Neural cell (in vitro differentiated cells): ENCODE data around the gene OTULIN.

ENCODE experiments used
- CTCF ChIP-seq: fragments of 450-650 bp; IDR thresholded peaks from 2 replicates; pipeline ENCODE4 v1.5.1; 2014; ENCODE audit warnings: antibody characterized with exemption, mild to moderate bottlenecking, moderate library complexity; ENCODE audit not compliant: poor library complexity, severe bottlenecking
- EP300 ChIP-seq: fragments of 450-650 bp; conservative IDR thresholded peaks from 2 replicates; pipeline ENCODE4 v1.6.1; 2014; ENCODE audit warnings: antibody characterized with exemption, mild to moderate bottlenecking, moderate library complexity; ENCODE audit not compliant: poor library complexity, severe bottlenecking
- EZH2 ChIP-seq: fragments of 200-600, 300-800 bp; shearing (Covaris generic), sonication (generic); IDR thresholded peaks from 2 replicates; pipeline ENCODE4 v1.6.1; 2014; ENCODE audit warnings: antibody characterized with exemption, low read length, borderline replicate concordance, mild to moderate bottlenecking; ENCODE audit not compliant: insufficient read depth, poor library complexity, severe bottlenecking
- MXI1 ChIP-seq: fragments of 450-650 bp; conservative IDR thresholded peaks from 2 replicates; pipeline ENCODE4 v1.6.1; 2014; ENCODE audit warnings: antibody characterized with exemption, mild to moderate bottlenecking; ENCODE audit not compliant: poor library complexity, severe bottlenecking
- POLR2AphosphoS5 ChIP-seq: IDR thresholded peaks from 2 replicates; pipeline ENCODE4 v1.6.1; 2012
- RAD21 ChIP-seq: fragments of 450-650 bp; conservative IDR thresholded peaks from 2 replicates; pipeline ENCODE4 v1.6.1; 2014; ENCODE audit warnings: antibody characterized with exemption, mild to moderate bottlenecking, moderate library complexity
- SMC3 ChIP-seq: fragments of 450-650 bp; conservative IDR thresholded peaks from 2 replicates; pipeline ENCODE4 v1.6.1; 2014; ENCODE audit warnings: antibody characterized with exemption, mild to moderate bottlenecking, moderate library complexity; ENCODE audit not compliant: poor library complexity
- TAF1 ChIP-seq: IDR thresholded peaks from 2 replicates; pipeline ENCODE4 v1.6.1; 2012; ENCODE audit warnings: low read depth

- TF ChIP-seq CTCF (no peak), TAF1 (no peak), EP300 (no peak), SMC3 (no peak), POLR2AphosphoS5 (no peak), EZH2 (no peak), RAD21 (no peak), MXI1 (no peak)
Observed at GRCh38 chr5:14745753-14746152, 81.2 kb downstream of the OTULIN start.
